ENCODE measurements around the gene RPA4.

GRCh38 chrX:96929036-96929435 lies 45.3 kb downstream of the RPA4 start:
- TF ChIP-seq ZNF274 (IDR thresholded peaks at IDR 0.05; ENCODE audit: low read depth, low read length) = no peak
- no peak for TF ChIP-seq SUZ12 (IDR thresholded peaks at IDR 0.05; ENCODE audit: extremely low read depth, insufficient read depth, insufficient read length)
- no peak for TF ChIP-seq YY1 (IDR thresholded peaks at IDR 0.05; ENCODE audit: insufficient read depth, insufficient read length)

Measured in NT2/D1 (cell line).